NCI-H1417 (cell line): ENCODE data around the gene ARHGAP11B.
A peak's percentile ranks its signal among the peaks of the same experiment; 100 is the strongest.
"Not testable (repeated sequence)": the region's sequence is repeated elsewhere in the genome, so short reads cannot be mapped to it uniquely, and the experiment has no call there.

Source experiments
- DNase-seq, 3 experiments: peaks; one replicate each; lab custom pipeline; 2025; lab: John Stamatoyannopoulos, UW

The ARHGAP11B gene

GRCh38 chr15:30625436-30626193, at the start of gene ARHGAP11B:
ARHGAP11B (plus strand) TSS chr15:30626128.
- not testable (repeated sequence) for DNase-seq

- DNase-seq = not testable (repeated sequence)
These were observed 46.4 kb upstream of the ARHGAP11B start for GRCh38 chr15:30579394-30579970.

- not testable (repeated sequence) for DNase-seq
These were observed 45.2 kb upstream of the ARHGAP11B start for GRCh38 chr15:30580716-30581115.

DNA sequence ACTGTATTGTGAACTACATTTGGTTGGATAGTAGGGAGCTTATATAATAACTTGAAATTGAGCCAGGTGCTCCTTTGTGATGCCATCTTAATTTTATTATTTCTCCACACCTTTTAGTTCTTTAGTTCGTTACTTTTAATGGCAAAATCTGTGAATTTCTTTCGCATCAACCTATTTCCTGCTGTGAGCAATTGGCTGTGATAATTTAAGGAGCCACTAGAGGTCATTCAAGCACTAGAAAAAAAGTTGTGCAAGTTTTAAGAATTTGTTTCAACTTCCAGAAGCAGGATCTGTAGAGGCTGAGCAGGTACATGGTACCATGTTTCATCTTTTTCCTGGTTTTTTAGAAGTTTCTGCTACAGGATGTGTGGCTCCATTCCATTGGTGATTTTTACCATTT, 27.0 kb upstream of the ARHGAP11B start:
- DNase-seq = not testable (repeated sequence)

DNA sequence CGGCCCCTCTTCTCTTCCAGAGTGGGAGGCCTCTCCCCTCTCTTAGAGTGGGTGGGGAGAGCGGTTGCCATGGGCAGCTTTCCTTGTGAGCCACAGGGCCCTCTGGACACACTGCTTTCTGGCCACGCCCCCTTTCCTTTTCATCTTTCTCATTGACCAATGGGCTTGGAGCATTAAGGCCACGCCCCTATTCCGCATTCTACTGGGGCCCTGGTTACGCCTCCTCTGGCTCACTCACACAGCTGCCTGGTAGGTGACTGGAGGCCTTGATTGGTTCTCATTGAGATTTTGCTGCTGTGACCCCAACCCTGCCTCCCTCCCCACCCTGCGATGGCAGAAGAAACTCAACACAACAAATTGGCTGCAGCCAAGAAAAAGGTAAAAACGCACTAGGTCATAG, 22.1 kb upstream of the ARHGAP11B start, which contains the start of gene GOLGA8H:
TSS of gene GOLGA8H (plus strand) at position 233 of the 400 bp plus-strand sequence. CDS start at position 331, 98 bp downstream.
- not testable (repeated sequence) for DNase-seq

DNA sequence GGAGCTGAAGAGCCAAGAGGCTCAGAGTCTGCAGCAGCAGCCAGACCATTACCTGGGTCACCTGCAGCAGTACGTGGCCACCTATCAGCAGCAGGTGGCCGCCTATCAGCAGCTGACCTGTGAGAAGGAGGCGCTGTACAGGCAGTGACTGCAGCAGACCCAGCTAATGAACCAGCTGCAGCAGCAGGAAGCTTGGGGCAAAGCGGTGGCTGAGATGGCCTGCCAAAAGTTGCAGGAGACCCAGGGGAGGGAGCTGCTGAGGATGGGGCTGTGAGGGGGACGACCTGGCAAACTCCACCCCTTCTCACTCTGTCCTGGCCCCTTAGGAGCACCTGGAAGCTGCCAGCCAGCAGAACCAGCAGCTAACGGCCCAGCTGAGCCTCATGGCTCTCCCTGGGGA, 13.7 kb upstream of the ARHGAP11B start:
- DNase-seq = not testable (repeated sequence)

- DNase-seq = not testable (repeated sequence)
These were observed 4.6 kb upstream of the ARHGAP11B start for GRCh38 chr15:30621342-30621741.

- not testable (repeated sequence) for DNase-seq
These were observed 252 bp downstream of the ARHGAP11B start for GRCh38 chr15:30626194-30626565.

DNA sequence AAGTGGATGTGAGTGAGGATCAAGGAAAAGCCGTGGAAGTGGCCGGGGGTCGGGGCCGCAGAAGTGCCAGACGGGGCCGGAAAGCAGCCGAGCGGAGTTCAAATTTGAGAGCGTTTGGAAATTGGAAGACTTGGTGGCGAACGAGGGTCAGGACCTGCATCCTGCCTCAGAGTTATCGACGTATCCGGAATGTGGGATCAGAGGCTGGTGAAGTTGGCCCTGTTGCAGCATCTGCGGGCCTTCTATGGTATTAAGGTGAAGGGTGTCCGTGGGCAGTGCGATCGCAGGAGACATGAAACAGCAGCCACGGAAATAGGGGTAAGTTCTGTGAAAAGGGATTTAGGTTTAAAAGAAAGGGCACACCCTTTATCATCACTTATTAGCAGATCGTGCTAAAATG, 704 bp downstream of the ARHGAP11B start:
- DNase-seq = not testable (repeated sequence)

GRCh38 chr15:30650012-30650929, 24.3 kb downstream of the ARHGAP11B start:
- DNase-seq = no peak

- DNase-seq = peak in 1 of 3 experiments; percentile 31
These were observed 35.2 kb downstream of the ARHGAP11B start for GRCh38 chr15:30661154-30661553.

DNA sequence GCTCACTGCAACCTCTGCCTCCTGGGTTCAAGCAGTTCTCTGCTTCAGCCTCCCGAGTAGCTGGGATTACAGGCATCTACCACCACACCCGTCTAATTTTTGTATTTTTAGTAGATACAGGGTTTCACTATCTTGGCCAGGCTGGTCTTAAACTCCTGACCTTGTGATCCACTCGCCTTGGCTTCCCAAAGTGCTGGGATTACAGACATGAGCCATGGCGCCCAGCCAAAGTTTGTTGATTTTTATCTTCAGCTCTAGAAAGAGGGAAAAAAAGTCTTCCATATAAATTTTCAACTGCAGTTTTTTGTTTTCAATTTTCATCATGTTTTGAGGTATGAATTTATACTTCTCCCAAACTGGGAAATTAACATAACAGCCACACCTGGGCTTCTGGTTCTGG, 43.7 kb downstream of the ARHGAP11B start:
- DNase-seq = not testable (repeated sequence)

DNA sequence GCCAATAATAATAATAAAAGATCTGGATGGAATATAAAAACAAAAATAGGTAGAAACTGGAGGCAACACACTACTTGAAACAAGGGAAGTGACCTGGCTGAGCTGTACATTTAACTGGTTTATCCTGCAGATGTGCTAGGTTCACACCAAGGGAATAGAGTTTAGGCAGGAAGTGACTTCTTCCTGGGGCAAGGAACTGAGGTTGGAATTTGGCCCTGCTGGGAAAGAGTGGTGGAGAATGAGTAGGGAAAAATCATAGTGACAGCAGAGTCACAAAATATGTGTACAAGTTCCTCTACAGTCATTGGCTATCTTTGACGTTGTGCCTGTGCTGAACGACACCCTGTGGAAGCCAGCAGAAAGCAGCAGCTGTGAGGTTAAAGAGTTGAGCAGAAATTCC, 44.1 kb downstream of the ARHGAP11B start:
- no peak for DNase-seq

DNA sequence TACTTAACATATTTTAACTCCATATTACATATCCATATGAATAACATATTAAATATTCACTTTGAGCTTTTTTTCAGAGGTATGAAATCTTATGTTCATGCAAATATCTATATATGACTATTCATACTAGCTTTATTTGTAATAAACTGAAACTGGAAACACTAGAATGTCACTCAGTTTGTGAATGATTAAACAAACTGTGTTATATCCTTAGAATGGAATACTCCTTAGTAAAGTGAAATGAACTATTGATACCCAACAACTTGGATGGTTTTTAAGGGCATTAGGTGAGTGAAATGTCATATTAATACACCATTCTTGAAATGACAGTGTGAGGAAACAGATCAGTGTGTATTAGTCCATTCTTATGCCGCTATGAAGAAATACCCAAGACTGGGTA, 45.4 kb downstream of the ARHGAP11B start:
- DNase-seq = no peak

- no peak for DNase-seq
These were observed 49.2 kb downstream of the ARHGAP11B start for GRCh38 chr15:30675126-30675525.

GRCh38 chr15:30675891-30676290, 50.0 kb downstream of the ARHGAP11B start:
- DNase-seq = not testable (repeated sequence)

GRCh38 chr15:30680997-30681396, 55.1 kb downstream of the ARHGAP11B start:
- not testable (repeated sequence) for DNase-seq

GRCh38 chr15:30685709-30686285, 59.9 kb downstream of the ARHGAP11B start:
- not testable (repeated sequence) for DNase-seq

GRCh38 chr15:30686651-30687050, 60.7 kb downstream of the ARHGAP11B start:
- peak in 1 of 3 experiments; percentile 36 for DNase-seq
